NCI-H524 (cell line): ENCODE data around the gene BRIP1.
"Not testable (repeated sequence)": the region's sequence is repeated elsewhere in the genome, so short reads cannot be mapped to it uniquely, and the experiment has no call there.

Source experiments
- DNase-seq, 2 experiments: peaks; one replicate each; lab custom pipeline; 2025; lab: John Stamatoyannopoulos, UW

The BRIP1 gene

GRCh38 chr17:61863801-61864126, 436 bp upstream of the BRIP1 start:
- DNase-seq: no peak

- DNase-seq: no peak
Measured at GRCh38 chr17:61862105-61862574, 1.2 kb downstream of the BRIP1 start.

GRCh38 chr17:61860397-61860796, 2.9 kb downstream of the BRIP1 start:
- DNase-seq: not testable (repeated sequence)

- no peak for DNase-seq
Measured at GRCh38 chr17:61856035-61856434, 7.3 kb downstream of the BRIP1 start.

- DNase-seq: no peak
Measured at GRCh38 chr17:61852857-61853256, 10.5 kb downstream of the BRIP1 start.

GRCh38 chr17:61849674-61850073, 13.7 kb downstream of the BRIP1 start:
- DNase-seq: no peak

GRCh38 chr17:61848896-61849295, 14.4 kb downstream of the BRIP1 start:
- no peak for DNase-seq

- no peak for DNase-seq
Measured at GRCh38 chr17:61848247-61848646, 15.1 kb downstream of the BRIP1 start.

- DNase-seq: no peak
Measured at GRCh38 chr17:61847659-61848058, 15.7 kb downstream of the BRIP1 start.

- DNase-seq: no peak
Measured at GRCh38 chr17:61846761-61847375, 16.5 kb downstream of the BRIP1 start.

GRCh38 chr17:61846088-61846487, 17.2 kb downstream of the BRIP1 start:
- DNase-seq: no peak

- DNase-seq: no peak
Measured at GRCh38 chr17:61843435-61843834, 19.9 kb downstream of the BRIP1 start.

GRCh38 chr17:61842899-61843298, 20.4 kb downstream of the BRIP1 start:
- DNase-seq: no peak

GRCh38 chr17:61839300-61839786, 24.0 kb downstream of the BRIP1 start:
- DNase-seq: no peak

- DNase-seq: peak; percentile 42 to 58
Measured at GRCh38 chr17:61837175-61838051, 25.9 kb downstream of the BRIP1 start.

GRCh38 chr17:61836266-61837174, 26.8 kb downstream of the BRIP1 start:
- DNase-seq: no peak

- DNase-seq: no peak
Measured at GRCh38 chr17:61835606-61836005, 27.7 kb downstream of the BRIP1 start.

- no peak for DNase-seq
Measured at GRCh38 chr17:61834610-61835009, 28.7 kb downstream of the BRIP1 start.

GRCh38 chr17:61833536-61834193, 29.7 kb downstream of the BRIP1 start:
- no peak for DNase-seq

GRCh38 chr17:61832463-61832862, 30.9 kb downstream of the BRIP1 start:
- DNase-seq: no peak

GRCh38 chr17:61831099-61831498, 32.2 kb downstream of the BRIP1 start:
- no peak for DNase-seq

- no peak for DNase-seq
Measured at GRCh38 chr17:61828694-61829093, 34.6 kb downstream of the BRIP1 start.
